AG09309 (cell line): ENCODE data around the gene THSD4.

Source experiments
- DNase-seq: peaks from one replicate; pipeline ENCODE4 v3.0.0-alpha.2; 2010; ENCODE audit warnings: low read depth
- H3K4me3 ChIP-seq: 2 replicates; pipeline ENCODE4 v1.5.1; 2011; ENCODE audit warnings: mild to moderate bottlenecking, low read depth, low read length, moderate library complexity; ENCODE audit not compliant: control insufficient read depth
- TF ChIP-seq, protein P1 (sequence below): IDR thresholded peaks from 2 replicates; pipeline ENCODE4 v1.5.1; 2011; ENCODE audit warnings: mild to moderate bottlenecking, low read depth, low read length, inconsistent platforms; ENCODE audit not compliant: insufficient read depth, control insufficient read depth; ENCODE audit errors: missing control alignments

Gene THSD4

DNA sequence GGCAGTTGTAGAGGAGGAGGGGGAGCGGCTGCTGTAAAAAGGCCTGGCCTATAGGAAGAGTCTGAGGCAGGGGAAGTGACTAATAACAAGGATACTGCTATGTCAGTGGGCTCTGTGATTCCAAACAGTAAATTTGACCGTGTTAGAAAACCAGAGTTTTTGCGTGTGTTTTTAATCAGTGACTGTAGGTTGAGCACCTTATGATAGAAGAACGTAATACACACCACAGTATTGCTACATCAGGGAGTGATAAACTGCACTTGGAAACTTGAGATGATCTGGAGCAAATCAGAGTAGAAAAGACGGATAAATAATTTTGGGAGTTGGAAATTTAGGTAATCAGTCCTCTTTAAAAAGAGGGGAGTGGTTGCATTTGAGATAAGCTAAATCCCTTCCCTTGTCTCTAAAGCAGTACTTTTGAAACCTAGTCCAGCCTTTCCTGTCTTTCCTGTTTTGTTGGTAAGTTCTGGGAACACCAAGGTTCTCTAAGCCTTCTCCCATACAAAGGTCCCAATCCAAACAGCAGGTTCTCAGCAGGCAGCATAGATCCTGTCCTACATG, 564.6 kb downstream of the THSD4 start:
- DNase-seq, result peak; percentile 41
- no peak overlapping the region for H3K4me3 ChIP-seq
- TF ChIP-seq, protein P1, sequence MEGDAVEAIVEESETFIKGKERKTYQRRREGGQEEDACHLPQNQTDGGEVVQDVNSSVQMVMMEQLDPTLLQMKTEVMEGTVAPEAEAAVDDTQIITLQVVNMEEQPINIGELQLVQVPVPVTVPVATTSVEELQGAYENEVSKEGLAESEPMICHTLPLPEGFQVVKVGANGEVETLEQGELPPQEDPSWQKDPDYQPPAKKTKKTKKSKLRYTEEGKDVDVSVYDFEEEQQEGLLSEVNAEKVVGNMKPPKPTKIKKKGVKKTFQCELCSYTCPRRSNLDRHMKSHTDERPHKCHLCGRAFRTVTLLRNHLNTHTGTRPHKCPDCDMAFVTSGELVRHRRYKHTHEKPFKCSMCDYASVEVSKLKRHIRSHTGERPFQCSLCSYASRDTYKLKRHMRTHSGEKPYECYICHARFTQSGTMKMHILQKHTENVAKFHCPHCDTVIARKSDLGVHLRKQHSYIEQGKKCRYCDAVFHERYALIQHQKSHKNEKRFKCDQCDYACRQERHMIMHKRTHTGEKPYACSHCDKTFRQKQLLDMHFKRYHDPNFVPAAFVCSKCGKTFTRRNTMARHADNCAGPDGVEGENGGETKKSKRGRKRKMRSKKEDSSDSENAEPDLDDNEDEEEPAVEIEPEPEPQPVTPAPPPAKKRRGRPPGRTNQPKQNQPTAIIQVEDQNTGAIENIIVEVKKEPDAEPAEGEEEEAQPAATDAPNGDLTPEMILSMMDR, result no peak

GRCh38 chr15:71682001-71682400, 566.7 kb downstream of the THSD4 start:
- no peak for DNase-seq
- TF ChIP-seq, protein P1, result no peak
- H3K4me3 ChIP-seq, result no peak overlapping the region

GRCh38 chr15:71683411-71684274, 568.4 kb downstream of the THSD4 start:
- TF ChIP-seq, protein P1, result no peak
- no peak overlapping the region for H3K4me3 ChIP-seq
- DNase-seq, result peak; percentile 34

DNA sequence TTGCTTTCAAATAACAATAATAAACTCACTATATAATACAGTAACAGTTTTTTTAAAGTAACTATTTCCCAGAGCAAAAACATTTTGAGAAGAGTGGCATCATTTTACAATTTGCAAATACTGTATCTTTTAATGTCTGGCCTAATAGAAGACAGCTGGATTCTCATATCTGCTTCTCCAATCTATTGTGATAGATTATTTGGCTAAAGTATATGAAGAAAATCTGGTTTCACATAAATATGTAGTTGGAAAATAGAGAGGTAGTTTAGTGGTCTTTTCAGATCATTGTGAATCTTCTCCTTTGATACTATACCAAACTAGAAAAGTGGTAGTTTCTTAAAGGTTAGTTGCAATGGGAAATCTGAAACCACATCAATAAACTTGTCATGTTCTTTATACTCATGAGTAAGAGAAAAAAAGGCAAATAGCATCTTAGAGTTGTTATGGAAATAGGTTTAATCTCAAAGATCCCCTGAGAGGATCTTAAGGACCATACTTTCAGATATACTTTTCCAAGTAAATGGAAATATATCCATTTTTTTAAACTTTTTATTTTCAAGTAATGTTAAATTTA, 570.2 kb downstream of the THSD4 start:
- no peak for DNase-seq
- H3K4me3 ChIP-seq, result no peak overlapping the region
- TF ChIP-seq, protein P1, result no peak

GRCh38 chr15:71686221-71687050, 571.2 kb downstream of the THSD4 start:
- DNase-seq, result no peak
- no peak overlapping the region for H3K4me3 ChIP-seq
- TF ChIP-seq, protein P1, result no peak

DNA sequence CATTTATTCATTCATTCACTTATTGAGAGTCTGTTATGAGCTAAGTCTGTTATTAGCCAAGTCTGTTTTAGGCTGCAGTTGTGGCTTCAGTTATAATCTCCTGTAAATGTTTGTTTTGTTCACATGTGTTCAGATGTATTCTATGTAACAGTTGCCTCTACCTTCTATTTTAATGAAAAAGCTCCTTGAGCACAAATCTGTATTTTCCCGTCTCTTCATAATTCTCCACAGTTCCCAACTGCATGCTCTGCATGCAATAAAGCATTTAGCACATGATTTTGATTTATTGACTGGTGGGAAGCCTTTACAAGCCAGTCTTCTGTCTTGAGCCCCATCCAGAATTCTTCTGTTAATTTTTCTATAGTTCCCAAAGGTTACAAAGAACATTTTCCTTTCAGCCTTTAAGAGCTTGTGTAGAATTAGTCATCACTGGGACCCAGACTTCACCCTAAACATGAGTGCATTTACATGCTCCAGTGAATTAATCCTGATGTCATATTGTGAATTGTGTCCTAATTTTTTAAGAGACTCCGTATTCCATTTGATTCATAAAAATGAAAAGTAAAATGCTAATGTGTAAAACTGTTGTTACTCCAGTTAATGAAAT, 572.7 kb downstream of the THSD4 start:
- no peak overlapping the region for H3K4me3 ChIP-seq
- DNase-seq, result no peak
- TF ChIP-seq, protein P1, result no peak
